Measurements from ENCODE around the gene TRPM1. TPM values are rescaled to one million over a fixed set of nuclear protein-coding genes. Genes with fewer than 3 reads are reported as not detected.

Gene TRPM1
- total RNA-seq, 3 donors from 2014 or later = not detected

DNA sequence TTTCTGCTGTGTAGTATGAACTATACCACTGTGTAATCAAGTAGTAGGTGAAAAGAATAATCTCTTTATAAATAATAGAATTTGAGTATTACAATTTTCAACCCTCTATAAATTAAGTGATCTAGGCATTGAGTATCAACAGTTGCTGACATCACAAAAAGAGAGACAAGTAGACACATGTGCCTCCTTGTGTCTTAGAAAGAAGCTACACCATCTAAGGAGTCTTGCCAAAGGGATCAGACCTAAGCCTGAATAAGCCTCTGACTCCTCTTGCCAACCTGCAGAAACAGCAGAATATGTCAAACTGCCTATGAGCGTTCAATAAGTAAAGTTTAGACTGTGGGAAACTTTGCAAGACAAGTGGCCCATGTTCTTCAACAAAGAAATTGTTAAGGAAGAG lies 104.3 kb downstream of the TRPM1 start:
- H3K4me3 ChIP-seq = no peak overlapping the region
- intact Hi-C loops (cut with DNase I; ENCODE audit: low total_unique reads) = no loop called here
- no peak overlapping the region for H3K27ac ChIP-seq
- DNase-seq (ENCODE audit: low spot score in 2 of 2) = no peak
- TF ChIP-seq POLR2A (IDR thresholded peaks at IDR 0.05) = no peak
- TF ChIP-seq, protein P1, sequence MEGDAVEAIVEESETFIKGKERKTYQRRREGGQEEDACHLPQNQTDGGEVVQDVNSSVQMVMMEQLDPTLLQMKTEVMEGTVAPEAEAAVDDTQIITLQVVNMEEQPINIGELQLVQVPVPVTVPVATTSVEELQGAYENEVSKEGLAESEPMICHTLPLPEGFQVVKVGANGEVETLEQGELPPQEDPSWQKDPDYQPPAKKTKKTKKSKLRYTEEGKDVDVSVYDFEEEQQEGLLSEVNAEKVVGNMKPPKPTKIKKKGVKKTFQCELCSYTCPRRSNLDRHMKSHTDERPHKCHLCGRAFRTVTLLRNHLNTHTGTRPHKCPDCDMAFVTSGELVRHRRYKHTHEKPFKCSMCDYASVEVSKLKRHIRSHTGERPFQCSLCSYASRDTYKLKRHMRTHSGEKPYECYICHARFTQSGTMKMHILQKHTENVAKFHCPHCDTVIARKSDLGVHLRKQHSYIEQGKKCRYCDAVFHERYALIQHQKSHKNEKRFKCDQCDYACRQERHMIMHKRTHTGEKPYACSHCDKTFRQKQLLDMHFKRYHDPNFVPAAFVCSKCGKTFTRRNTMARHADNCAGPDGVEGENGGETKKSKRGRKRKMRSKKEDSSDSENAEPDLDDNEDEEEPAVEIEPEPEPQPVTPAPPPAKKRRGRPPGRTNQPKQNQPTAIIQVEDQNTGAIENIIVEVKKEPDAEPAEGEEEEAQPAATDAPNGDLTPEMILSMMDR (IDR thresholded peaks at IDR 0.05) = no peak
- no peak for TF ChIP-seq POLR2AphosphoS5 (IDR thresholded peaks at IDR 0.05)
- H3K9me3 ChIP-seq = no peaks in the 10 kb centered on the region
- no peaks in the 10 kb centered on the region for H3K27me3 ChIP-seq
- no peaks in the 10 kb centered on the region for H3K36me3 ChIP-seq
- no peaks in the 10 kb centered on the region for H3K4me1 ChIP-seq

DNA sequence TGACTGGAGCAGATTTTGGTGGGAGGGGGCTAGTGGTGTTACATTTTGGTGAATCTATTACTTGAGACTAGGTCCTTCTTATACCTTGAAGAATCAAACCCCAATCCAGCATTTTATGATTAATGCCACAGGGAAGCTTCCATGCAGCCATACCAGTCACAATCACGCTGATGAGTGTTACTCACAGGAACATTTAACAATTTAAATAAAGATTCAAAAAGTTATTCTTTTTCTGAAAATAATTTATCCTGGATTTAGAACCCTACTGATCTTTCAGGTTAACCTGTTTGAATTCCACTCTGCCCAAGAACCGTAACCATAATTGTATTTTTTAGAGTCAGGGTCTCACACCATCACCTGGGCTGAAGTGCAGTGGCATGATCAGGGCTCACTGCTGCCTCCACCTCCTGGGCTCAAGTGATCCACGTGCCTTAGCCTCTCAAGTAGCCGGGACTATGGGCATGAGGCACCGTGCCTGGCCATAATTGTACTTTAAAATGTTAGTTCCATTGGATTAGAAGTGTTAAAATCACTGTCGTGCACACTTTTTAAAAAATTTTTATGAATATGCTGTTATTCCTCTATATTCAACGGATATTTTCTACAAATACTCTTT lies 109.2 kb downstream of the TRPM1 start:
- Histone ChIP-seq H3K27me3 (no peaks in the 10 kb centered on the region), H3K27ac (peak overlapping the region; percentile 98), H3K36me3 (no peaks in the 10 kb centered on the region), H3K4me1 (no peaks in the 10 kb centered on the region), H3K4me3 (peak overlapping the region; percentile 91 to 98 (median 96)), H3K9me3 (no peaks in the 10 kb centered on the region)
- intact Hi-C loops (cut with DNase I; ENCODE audit: low total_unique reads) = no loop called here
- no peak for DNase-seq (ENCODE audit: low spot score in 2 of 2)
- TF ChIP-seq, protein P1 (IDR thresholded peaks at IDR 0.05) = no peak
- TF ChIP-seq POLR2AphosphoS5 (IDR thresholded peaks at IDR 0.05) (no peak), POLR2A (IDR thresholded peaks at IDR 0.05) (no peak)

DNA sequence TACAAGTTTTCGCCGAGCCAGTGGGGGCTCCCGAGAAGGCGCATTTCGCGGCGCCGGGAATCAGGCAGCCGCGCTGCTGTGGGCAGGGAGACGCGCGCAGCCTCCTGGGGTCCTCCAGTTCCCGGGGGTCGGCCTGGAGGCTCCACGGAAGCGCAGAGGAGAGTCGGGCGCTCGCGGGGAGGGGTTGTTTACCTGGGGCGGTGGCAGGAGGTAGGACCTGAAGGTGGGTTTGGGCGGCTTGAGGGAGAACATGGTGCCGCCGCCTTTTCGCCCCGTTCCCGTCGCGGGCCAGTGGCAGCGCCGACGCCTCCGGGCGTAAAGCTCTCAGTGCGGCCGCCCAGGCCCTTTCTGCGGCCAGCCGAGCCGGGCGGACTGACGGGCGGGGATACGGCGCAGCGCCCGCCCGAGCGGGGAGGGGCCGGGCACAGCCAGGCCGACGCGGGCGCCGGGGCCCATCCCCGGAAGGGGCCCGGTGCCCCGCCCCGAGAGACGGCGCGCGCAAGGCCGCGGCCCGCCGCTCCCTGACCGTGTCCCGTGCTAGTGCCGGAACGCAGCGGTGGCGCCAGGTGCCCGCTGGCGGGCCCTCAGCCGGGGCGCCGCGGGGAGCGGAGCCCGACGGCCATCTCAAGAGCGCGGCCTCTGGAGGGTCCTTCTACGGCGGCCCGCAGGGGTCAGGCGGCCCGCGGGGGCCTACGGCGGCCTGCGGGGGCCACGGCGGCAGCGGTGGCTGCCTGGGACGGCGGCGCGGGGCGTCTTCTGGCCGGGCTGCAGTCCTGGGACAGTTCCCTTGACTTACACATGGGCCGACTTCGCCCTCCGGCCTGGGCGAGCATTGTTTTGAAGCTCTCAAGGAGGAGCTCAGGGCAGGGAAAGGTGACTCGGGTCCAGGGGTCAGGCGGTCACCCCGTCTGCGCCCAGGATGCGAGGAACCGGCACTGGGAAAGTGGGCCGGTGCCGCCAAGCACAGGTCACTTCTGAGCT lies 110.0 kb downstream of the TRPM1 start, which contains the start of gene MTMR10:
Gene MTMR10, minus strand, starts transcription at position 374 of the 981 bp plus-strand sequence. Its CDS starts 122 bp downstream, at position 252.
- intact Hi-C loops (cut with DNase I; ENCODE audit: low total_unique reads) = no loop called here
- Histone ChIP-seq H3K27ac (peak within 1 kb of the TSS; percentile 98), H3K4me3 (peak within 1 kb of the TSS; percentile 91 to 98 (median 96)), H3K36me3 (no peaks in the 10 kb centered on the region), H3K4me1 (no peaks in the 10 kb centered on the region), H3K27me3 (no peaks in the 10 kb centered on the region), H3K9me3 (no peaks in the 10 kb centered on the region)
- peak; percentile 52 to 63 for DNase-seq (ENCODE audit: low spot score in 2 of 2)
- TF ChIP-seq POLR2AphosphoS5 (IDR thresholded peaks at IDR 0.05) (peak in 2 of 3 donors; percentile 35 to 54), POLR2A (IDR thresholded peaks at IDR 0.05) (peak; percentile 14)
- TF ChIP-seq, protein P1 (IDR thresholded peaks at IDR 0.05) = no peak

DNA sequence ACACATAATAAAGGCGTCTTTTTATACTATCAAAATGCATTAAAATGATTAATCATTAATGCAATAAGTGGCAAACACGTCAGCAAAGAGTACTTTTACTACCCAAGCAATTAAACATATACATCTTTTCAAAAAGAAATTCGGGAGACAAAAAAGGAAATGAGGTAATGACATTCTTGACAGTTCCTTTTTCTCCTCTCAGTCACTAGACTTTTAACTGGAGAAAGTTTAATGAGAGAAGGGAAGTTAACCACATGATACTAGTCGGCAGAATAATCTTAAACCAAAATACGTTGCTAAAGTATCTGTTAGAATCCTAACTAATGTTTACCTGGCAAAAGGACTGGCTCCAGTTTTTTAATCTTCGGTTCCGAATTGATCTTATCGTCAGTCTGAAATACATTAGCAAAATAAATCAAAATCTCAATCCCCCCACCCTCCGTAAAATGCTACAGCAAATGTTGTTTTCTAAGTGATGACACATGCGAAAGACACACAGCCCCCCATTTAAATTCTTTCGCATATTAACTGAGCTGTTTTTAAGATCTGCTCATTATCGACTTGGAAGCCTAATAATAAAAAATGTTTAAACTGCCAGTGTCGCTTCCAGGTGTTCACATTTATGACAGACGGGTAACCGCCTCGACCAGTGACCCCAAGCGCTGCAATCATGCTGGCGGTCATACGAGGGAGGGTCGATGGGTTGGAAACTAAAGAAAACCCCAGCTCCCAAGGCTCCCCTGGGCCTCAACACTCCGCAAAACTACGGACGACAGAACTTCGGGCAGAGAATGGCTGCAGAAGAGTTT lies 110.9 kb downstream of the TRPM1 start:
- no peaks in the 10 kb centered on the region for H3K36me3 ChIP-seq
- no peaks in the 10 kb centered on the region for H3K27me3 ChIP-seq
- peak overlapping the region; percentile 98 for H3K27ac ChIP-seq
- H3K4me1 ChIP-seq = no peaks in the 10 kb centered on the region
- TF ChIP-seq, protein P1 (IDR thresholded peaks at IDR 0.05) = no peak
- TF ChIP-seq POLR2AphosphoS5 (IDR thresholded peaks at IDR 0.05) (peak in 1 of 3 donors; percentile 0), POLR2A (IDR thresholded peaks at IDR 0.05) (no peak)
- DNase-seq (ENCODE audit: low spot score in 2 of 2) = no peak
- intact Hi-C loops (cut with DNase I; ENCODE audit: low total_unique reads) = no loop called here
- no peaks in the 10 kb centered on the region for H3K9me3 ChIP-seq
- H3K4me3 ChIP-seq = peak overlapping the region; percentile 91 to 98 (median 96)
